ENCODE measurements around the gene CYTH3.
"Not testable (repeated sequence)": the region's sequence is repeated elsewhere in the genome, so short reads cannot be mapped to it uniquely, and the experiment has no call there.

CYTH3 gene

DNA sequence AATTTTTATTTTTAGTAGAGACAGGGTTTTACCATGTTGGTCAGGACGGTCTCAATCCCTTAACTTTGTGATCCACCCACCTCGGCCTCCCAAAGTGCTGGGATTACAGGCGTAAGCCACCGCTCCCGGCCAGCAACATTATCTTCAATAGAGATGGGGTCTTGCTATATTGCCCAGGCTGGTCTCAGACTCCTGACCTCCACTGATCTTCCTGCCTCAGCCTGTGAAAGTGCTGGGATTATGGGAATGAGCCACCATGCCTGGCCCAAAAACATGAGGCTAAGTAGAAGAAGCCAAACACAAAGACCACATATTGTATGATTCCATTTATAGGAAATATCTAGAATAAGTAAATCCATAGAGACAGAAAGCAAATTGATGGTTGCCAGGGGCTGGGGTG is 19.1 kb upstream of the CYTH3 start:
- no peak overlapping the region for H3K4me3 ChIP-seq (ENCODE audit: low read depth, low read length)
- no peak for TF ChIP-seq CTCF (IDR thresholded peaks at IDR 0.05; ENCODE audit: low read depth, low read length, missing control alignments)
- no peak for DNase-seq (ENCODE audit: low read depth)

GRCh38 chr7:6290319-6290741 is 17.9 kb upstream of the CYTH3 start:
- no peak for DNase-seq (ENCODE audit: low read depth)
- H3K4me3 ChIP-seq (ENCODE audit: low read depth, low read length), result no peak overlapping the region
- TF ChIP-seq CTCF (IDR thresholded peaks at IDR 0.05; ENCODE audit: low read depth, low read length, missing control alignments), result no peak

GRCh38 chr7:6288270-6288860 is 15.9 kb upstream of the CYTH3 start:
- no peak for DNase-seq (ENCODE audit: low read depth)
- H3K4me3 ChIP-seq (ENCODE audit: low read depth, low read length), result no peak overlapping the region
- TF ChIP-seq CTCF (IDR thresholded peaks at IDR 0.05; ENCODE audit: low read depth, low read length, missing control alignments), result no peak

GRCh38 chr7:6286486-6286885 is 14.1 kb upstream of the CYTH3 start:
- DNase-seq (ENCODE audit: low read depth), result no peak
- no peak overlapping the region for H3K4me3 ChIP-seq (ENCODE audit: low read depth, low read length)
- no peak for TF ChIP-seq CTCF (IDR thresholded peaks at IDR 0.05; ENCODE audit: low read depth, low read length, missing control alignments)

DNA sequence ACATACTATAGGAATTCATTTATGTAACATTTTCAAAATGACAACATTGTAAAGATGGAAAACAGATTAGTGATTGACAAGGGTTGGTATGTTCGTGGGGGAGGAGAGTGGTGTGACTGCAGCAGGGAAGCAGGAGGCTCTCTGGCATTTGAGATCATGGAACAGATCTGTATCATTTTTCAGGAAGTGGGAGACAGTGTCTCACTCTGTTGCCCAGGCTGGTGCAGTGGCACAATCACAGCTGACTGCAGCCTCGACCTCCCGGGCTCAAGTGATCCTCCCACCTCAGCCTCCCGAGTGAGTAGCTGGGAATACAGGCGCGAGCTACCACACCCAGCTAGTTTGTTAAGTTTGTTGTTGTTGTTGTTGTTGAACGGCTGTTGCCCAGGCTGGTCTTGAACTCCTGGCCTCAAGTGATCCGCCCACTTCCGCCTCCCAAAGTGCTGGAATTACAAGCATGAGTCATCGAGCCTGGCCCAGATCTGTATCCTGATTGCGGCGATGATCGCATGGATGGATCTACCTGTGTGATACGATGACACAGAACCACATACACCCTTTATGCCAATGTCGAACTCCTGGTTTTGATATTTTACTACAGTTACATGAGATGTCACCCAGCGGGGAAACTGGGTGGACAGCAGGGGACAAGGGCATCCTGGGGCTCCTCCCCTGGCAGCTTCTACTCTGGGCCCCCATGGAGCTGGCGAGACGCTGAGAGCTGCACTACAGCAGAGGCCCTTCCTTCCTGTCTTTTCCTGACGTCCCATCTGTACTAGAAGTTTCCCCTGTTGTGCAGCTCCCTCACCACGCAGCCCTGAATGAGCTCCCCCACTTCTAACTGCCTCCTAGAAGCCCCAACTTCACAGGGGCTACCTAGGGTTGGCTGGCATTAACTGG is 12.3 kb upstream of the CYTH3 start:
- H3K4me3 ChIP-seq (ENCODE audit: low read depth, low read length), result no peak overlapping the region
- no peak for DNase-seq (ENCODE audit: low read depth)
- no peak for TF ChIP-seq CTCF (IDR thresholded peaks at IDR 0.05; ENCODE audit: low read depth, low read length, missing control alignments)

DNA sequence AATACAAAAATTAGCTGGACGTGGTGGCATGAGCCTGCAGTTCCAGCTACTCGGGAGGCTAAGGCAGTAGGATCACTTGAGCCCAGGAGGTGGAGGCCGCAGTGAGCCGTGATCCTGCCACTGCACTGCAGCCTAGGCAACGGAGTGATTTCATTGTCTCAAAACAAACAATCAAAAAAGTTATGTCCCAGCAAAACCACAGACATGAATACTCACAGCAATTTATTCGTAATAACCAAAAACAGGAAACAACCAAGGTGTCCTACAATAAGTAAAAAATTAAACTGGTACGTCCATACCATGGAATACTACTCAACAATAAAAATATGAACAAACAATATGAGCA is 11.6 kb upstream of the CYTH3 start:
- H3K4me3 ChIP-seq (ENCODE audit: low read depth, low read length), result no peak overlapping the region
- no peak for TF ChIP-seq CTCF (IDR thresholded peaks at IDR 0.05; ENCODE audit: low read depth, low read length, missing control alignments)
- DNase-seq (ENCODE audit: low read depth), result no peak

- DNase-seq (ENCODE audit: low read depth); H3K4me3 ChIP-seq (ENCODE audit: low read depth, low read length): not testable (repeated sequence)
These were observed 11.1 kb upstream of the CYTH3 start for GRCh38 chr7:6283391-6284054.

Data from GM12864 (cell line).